CD4-positive, alpha-beta T cell treated with Interleukin-6 for 4 hours (primary cell): ENCODE results near the gene RSBN1L.
"Not testable (repeated sequence)": the region's sequence is repeated elsewhere in the genome, so short reads cannot be mapped to it uniquely, and the experiment has no call there.

Experiments used
- DNase-seq: peaks from one replicate; pipeline ENCODE4 v3.0.0-alpha.2; 2020; ENCODE audit warnings: mixed read lengths

Gene RSBN1L

DNA sequence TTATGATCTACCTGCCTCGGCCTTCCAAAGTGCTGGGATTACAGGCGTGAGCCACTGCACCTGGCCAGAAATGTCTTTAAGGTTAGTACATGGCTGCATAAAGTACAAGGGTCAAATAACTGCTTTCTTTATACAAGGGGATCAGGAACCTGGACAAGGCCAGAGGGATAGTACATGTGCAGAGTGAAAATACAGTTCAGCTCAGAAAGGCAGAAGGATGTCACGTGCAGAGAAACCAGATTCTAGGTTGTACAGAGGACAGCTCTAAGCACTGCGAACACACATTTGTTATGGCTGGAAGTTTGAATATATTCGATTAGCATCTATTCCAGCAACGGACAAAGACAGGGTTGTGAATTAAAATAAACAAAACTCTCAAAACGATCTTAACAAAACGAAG lies 6.0 kb upstream of the RSBN1L start:
- no peak for DNase-seq

DNA sequence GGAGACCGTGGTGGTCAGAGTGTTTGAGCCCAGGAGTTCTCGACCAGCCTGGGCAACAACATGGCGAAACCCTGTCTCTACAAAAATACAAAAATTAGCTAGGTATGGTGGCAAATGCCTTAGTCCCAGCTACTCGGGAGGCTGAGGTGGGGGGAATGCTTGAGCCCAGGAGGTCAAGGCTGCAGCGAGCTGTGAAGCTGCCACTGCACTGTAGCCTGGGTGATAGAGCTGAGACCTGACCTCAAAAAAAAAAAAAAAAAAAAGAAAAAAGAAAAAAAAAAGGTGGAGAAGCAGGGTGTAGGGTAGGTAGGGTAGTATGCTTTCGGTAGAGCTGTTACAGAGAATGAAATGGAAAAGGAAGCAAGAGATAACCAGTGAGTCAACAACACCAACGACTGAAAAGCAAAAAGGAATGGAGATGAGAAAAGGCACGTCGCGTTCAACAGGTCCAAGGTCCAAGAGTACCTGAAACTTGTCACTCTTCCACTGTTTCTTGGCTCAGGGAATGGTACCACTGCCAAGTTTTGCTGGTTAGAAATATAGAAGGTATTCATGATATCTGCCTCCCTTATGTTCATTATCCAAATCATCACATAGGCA lies 4.3 kb upstream of the RSBN1L start:
- DNase-seq: no peak

DNA sequence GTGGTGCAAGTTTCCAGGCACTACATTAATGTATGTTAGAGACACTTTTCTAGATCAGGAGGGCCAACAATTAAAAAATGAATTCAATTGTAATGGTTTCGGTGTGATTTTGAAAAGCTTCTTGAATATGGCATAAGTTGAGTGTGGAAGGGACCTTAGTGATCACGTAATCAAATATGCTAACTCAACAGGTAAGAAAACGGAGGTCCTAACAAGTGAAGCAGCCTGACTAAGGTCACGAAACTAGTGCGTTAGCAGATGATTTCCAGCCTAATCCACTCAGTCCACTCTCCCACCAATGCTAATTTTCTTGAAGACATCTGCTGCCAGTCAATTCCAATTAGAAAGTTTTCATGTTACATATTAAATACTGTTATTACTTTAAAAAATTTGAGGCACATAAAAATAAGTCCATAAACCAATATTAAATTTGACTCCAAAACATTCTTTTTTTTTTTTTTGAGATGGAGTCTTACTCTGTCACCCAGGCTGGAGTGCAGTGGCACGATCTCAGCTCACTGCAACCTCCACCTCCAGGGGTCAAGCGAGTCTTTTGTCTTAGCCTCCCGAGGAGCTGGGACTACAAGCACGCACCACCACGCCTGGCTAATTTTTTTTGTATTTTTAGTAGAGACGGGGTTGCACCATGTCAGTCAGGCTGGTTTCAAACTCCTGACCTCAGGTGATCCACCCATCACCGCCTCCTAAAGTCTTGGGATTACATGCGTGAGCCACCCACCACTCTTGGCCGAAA lies 2.3 kb upstream of the RSBN1L start:
- DNase-seq: no peak

DNA sequence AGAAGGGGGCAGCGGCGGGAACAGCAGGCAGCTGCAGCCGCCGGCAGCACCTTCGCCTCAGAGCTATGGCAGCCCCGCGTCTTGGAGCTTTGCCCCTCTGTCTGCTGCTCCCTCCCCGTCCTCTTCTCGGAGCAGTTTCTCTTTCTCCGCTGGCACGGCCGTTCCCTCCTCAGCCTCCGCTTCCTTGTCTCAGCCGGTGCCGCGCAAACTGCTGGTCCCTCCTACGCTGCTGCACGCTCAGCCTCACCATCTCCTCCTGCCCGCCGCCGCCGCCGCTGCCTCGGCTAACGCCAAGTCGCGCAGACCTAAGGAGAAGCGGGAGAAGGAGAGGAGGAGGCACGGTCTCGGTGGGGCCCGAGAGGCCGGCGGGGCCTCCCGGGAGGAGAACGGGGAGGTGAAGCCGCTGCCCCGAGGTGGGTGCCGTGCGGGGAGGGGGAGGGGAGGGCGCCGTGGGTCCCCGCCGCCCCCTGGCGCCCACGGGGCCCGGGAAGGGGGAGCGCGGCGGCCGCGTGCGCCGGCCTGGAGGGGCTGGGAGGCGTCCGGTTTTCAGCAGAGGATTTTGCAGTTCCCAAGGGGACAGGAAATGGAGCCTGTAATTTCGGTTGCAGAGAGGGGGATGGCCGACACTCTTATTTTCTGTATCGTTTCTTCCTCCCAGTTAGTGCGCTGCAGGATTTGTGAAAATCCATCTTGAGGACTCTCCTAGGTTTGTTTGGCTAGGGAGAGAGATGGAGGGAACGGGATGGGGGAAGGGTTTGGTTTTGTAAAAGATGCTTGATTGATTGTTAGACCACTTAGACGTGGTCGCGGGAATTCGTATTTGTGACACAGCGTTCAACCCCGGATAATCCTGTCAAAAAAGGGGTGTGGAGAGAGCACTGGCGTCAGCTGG lies 630 bp downstream of the RSBN1L start:
- peak; percentile 63 for DNase-seq

DNA sequence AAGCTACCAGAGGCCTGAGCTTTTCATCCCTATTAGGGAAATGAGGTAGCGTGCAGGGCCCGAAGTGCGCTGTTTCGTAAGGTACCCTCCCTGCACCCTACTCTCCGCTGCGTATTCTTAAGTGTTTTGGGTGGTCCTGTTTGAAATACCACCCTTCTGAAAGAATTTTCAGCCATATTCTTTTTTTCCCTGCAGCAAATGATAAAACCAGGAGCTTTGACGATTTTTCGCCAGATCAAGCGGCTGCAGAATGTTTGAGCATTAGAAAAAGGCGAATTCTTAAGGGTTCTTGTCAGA lies 1.2 kb downstream of the RSBN1L start:
- DNase-seq: peak; percentile 41

DNA sequence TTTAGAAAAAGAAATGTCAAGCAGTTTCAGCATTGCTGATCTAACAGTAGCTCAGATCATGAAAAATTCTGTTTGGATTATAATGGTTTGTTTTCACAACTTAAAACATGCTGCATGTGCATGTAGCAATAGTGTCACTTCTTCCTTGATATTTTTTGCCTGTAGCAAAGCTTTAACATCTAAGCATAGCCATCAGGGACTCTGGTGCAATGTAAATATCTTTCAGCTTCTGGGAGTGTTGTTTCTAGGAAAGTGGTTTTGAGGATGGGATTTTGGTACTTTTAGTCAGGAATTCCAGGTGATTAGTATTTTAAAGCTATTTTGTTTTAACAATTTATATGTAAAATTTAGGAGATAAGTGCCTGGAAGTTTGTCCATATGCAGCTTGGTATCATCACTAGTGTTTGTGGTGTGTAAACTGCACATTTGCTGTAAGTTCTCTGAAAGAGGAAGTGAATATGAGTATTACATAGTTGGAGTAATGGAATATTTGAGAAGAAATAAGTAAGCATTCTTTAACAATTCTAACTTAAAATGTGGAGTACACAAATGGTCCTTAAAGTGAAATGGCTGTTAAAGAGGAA lies 1.9 kb downstream of the RSBN1L start:
- DNase-seq: no peak

DNA sequence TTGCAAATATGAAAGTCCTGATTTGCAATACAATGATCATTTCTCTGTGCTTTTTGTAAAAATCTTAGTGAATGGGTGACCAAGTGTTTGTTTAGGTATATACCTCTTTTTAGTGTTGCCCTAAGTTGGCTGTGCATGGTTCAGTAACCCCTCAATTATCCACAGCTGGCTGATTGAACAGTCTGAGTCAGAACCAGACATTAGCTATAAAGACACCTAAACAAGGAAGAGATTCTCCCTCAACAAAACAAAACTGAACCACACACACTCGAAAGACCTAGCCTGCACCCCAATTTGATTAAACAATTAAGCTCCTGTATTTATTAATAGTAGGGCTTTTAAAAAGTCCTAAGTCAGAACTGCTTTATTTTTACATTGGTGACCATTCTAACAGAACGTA lies 2.8 kb downstream of the RSBN1L start:
- no peak for DNase-seq

DNA sequence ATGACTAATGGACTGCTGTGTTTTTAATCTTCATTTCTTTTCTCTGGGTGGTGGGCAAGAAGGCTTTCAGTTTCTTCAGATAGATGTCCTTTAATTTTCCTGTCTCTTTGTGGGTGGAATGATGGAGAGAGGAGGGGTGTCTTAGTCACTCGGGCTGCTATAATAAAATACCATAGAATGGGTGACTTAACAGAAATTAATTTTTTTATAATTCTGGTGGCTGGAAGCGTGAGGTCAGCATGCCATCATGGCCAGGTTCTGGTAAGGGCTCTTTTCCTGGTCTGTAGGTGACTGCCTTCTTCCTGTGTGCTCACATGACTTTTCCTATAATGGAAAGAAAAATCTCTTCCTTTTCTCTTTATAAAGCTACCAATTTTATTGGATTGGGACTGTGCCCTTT lies 6.3 kb downstream of the RSBN1L start:
- no peak for DNase-seq

DNA sequence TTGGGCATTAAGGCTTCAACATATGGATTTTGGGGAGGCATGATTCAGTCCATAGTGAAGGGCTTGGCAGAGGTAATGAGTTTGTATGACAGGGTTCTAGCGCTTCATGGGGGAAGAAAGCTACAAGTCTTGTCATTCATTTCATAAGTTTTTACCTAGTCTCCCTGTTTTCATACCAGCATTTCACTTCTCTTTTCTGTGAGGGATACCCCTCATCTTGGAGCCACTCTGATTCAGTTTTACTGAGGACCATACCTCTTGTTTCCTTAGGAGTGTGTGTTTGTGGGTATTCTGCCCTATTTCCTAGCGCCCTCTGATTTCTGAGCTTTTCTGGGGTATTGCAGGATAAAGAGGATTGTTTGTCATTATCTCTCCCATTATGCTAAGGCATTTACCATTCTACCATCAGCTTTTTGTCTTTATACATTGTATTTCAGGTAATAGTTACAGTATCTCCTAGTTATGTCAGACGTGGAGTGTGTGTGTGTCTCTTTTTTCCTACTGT lies 6.8 kb downstream of the RSBN1L start:
- DNase-seq: no peak

DNA sequence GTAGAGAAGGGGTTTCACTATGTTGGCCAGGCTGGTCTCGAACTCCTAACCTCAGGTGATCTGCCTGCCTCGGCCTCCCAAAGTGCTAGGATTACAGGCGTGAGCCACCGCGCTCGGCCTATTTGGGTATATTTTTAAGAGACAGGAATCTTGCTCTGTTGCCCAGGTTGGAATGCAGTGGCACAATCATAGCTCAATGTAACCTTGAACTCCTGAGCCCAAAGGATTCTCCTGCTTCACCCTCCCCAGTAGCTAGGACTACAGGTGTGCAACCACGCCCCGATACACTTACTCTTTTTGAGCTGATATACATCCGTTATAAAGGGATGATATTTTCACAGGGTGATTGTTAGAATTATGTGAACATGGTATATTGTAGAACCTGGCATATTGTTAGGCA lies 7.4 kb downstream of the RSBN1L start:
- not testable (repeated sequence) for DNase-seq

DNA sequence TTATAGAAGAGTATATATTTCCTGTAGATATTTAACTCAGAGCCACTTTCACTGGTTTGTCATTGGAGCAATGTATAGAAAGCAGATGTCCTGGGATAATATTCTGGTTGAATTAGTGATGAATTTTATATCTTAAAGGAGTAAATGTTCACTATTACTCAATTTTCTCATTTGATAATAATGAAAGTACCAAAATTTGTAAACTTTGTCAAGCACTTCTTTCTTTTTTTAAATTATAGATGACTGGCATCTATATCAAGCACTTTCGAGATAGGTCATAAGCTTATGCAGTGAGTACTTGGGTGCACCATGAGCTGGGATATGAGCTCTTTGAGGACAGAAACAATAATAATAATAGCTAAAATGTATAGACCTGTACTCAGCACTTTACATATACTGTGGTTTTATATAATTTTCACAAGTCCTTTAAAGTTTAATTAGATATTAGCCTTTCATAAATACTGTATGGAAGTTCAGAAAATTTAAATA lies 11.3 kb downstream of the RSBN1L start:
- DNase-seq: no peak

DNA sequence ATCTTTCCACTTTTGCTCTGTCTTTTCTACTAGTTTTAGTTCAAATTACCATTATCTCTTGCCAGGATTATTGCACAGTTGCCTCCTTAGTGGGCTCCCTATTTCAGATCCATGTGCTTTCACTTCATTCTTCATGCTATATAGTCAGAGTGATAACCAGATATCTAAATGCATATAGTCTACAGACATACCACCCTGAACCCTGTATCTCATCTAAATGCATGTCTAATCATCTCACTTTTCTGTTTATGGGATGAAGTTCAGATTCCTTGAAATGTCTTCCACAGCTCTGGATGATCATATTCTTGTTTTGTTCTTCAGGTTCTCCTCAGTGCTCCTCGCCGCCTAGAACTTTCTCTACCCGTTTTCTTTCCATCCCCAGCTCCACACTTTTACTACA lies 13.8 kb downstream of the RSBN1L start:
- DNase-seq: no peak

DNA sequence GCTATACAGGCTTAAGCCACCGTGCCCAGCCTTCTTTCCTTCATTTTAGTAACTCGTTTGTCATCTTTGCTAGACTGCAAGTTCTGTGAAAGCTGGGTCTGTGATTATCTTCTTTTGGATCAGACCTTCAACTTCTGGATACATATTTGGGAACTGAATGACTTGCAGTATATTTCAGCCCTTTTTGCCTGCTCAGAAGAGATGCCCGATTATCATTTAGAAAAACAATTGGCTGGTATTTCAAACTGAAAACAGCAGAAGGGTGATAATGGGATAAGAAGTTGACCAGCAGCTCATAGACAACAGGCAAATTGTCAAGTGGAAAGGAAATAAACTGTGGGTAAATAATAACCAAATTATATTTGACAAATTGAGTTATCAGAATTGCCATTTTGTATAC lies 14.6 kb downstream of the RSBN1L start:
- DNase-seq: no peak

DNA sequence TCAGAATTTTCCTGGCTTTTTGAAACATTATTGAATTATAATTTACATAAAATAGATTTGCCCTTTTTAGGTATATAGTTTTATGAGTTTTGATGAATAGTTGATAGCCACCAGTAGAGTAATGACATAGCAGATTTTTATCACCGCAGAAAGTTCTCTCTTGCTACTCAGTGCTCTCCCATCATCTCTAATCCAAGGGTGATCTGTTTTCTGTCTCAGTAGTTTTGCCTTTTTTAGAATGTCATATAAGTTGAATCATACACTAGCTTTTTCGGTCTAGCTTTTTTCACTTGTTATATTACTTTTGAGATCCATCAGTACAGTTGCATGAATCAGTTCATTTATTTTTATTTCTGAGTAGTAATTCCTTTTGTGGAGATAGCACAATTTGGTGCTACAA lies 17.9 kb downstream of the RSBN1L start:
- DNase-seq: no peak

DNA sequence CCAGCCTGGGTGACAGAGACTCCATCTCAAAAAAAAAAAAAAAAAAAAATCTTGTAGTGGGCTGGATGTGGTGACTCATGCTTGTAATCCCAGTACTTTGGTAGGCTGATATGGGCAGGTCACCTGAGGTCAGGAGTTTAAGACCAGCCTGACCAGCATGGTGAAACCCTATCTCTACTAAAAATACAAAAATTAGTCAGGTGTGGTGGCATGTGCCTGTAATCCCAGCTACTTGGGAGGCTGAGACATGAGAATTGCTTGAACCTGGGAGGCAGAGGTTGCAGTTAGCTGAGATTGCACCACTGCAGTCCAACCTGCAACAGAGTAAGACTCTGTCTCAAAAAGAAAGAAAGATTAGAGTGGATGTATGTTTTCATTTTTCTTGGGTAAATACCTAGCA lies 18.7 kb downstream of the RSBN1L start:
- DNase-seq: not testable (repeated sequence)

DNA sequence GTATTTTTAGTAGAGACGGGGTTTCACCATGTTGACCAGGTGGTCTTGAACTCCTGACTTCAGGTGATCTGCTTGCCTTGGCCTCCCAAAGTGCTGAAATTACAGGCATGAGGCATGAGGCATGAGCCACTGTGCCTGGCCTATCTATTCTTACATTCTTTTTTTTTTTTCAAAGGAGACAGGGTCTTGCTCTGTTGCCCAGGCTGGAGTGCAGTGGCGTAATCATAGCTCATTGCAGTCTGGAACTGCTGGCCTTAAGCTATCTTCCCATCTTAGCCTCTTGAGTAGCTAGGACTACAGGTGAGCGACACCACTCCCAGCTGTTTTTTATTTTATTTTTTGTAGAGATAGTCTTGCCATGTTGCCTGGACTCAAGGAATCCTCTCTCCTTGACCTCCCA lies 20.5 kb downstream of the RSBN1L start:
- no peak for DNase-seq

DNA sequence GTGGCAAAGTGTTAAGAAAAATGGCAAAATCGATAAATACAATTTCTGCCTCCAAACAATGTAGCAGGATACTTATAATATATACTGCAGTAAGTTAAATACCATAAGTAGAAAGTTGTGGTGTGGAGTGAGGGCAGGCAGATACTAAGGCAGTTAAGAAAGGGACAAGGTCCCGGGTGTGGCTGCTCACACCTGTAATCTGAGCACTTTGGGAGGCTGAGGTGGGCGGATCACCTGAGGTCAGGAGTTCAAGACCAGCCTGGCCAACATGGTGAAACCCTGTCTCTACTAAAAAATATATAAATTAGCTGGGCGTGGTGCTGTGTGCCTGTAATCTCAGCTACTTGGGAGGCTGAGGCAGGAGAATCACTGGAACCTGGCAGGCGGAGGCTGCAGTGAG lies 21.3 kb downstream of the RSBN1L start:
- not testable (repeated sequence) for DNase-seq

DNA sequence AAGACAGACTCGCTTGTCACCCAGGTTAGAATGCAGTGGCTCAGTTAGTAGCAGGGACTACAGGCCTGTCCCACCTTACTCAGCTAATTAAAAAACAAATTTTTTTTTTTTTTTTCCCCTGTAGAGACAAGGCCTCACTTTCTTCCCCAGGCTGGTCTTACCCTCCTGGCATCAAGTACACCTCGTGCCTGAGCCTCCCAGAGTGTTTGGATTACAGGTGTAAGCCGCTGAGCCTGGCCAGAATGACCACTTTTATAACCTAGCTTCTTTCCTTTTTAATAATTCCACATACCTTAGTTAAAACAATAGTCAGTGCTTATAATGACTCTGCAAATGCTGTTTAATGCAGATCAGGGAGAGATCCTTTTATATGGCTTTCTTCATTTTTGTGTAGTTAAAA lies 31.3 kb downstream of the RSBN1L start:
- no peak for DNase-seq

DNA sequence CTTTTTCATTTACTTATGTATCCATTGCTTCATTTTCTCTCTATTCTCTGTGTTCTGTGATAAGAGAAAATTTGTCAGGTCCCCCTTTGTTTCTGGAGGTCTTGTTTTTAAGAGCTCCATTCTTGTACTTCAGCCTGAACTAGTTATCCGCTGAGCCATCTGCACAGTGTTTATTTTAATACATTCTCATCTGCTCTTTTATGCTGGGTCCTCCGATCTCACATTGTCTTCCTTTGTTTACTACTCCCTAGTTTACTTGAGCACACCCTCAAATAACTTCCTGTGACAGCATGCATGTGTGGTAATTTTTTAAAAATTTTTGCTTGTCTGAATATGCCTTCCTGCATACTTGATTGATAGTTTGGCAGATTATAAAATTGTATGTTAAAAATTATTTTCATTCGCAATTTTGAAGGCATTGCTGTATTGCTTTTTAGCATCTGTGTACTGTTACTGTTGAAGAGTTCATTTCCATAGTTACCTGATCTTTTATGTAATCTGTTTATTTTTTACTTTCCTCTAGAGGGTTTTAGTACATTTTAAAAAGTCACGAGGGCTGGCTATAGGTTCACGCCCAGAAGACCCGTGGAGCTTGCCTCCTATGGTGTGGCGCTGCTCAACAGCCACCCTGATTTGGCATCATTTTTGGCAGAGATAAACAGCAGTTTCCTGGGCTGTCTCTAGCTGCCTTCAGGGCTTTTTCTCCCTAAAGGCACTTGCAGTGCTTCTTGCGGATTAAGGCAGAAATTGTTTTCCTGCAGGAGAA lies 31.9 kb downstream of the RSBN1L start:
- peak; percentile 5 for DNase-seq

DNA sequence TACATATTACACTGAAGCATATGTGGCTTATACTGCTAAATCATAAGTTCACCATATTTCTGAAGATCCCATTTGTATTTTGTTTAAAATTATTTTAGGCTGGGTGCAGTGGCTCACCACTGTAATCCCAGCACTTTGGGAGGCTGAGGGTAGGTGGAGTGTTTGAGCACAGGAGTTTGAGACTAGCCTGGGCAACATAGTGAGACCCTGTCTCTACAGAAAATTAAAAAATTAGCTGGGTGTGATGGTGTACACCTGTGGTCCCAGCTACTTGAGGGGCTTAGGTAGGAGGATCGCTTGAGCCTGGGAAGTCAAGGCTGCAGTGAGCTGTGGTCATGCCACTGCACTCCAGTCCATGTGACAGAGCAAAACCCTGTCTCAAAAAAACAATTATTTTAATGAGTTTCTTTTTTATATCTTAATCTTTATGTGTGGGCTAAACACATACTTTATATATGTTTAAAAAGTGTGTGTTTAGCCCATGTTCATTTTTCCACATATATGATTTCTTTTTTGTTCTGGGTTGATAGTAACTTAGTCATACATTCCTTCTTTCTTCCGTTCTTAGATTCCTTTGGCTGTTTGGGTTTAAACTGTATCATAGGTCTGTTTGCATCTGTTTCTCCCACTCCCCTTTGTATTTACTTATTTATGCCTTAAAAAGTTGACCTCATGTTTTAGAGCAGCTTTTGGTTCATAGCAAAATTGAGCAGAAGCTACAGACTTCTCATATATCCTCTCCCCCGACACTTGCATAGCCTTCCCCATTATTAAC lies 33.5 kb downstream of the RSBN1L start:
- no peak for DNase-seq

DNA sequence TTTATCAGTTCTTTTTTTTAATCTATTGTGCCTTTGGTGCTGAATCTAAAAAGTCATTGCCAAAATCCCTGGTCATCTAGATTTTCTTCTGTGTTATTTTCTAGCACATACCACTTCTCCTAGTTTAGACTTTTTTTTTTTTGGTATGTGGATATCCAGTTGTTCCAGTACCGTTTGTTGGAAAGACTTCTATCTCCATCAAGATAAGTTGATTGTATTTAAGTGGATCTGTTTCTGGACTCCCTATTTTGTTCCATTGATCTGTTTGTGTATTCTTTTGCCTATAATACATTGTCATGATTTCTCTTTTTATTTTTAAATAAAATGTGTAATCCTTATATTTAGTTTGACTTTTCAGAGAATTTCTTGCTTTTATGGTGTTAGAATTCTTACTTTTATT lies 35.5 kb downstream of the RSBN1L start:
- no peak for DNase-seq
